Activated CD4-positive, alpha-beta T cell treated with anti-CD3 and anti-CD28 coated beads, Interleukin-2, Interleukin-4, amounts not matched to agents 100 ng/mL and 50 ng/mL, durations not matched to agents 16 hours and 8 hours (primary cell): Measurements from ENCODE around the gene LLGL1.
"Not testable (repeated sequence)": the region's sequence is repeated elsewhere in the genome, so short reads cannot be mapped to it uniquely, and the experiment has no call there.

ENCODE experiments used
- DNase-seq: peaks from one replicate; pipeline ENCODE4 v3.0.0-alpha.2; 2020; ENCODE audit warnings: low spot score

The LLGL1 gene

GRCh38 chr17:18194804-18195203 lies 30.6 kb upstream of the LLGL1 start:
- DNase-seq, result no peak

DNA sequence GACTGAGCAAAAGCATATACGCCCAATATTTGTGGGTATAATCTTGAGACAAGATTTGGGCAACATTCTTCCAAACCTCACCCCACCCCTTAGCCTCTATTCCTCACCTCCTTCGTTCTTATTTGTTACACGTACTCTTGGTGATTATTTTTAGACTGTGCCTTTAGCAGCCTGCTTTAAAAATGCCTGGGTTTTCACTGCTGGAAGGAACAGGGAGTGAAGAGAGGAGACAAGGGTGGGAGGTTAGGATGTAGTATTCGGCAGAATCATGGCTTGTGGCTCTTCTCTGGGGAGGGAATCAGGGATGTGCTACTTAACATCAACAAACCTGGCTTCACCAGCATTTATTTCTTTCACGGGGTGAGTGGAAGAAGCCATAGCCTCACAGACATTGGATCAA lies 30.2 kb upstream of the LLGL1 start:
- no peak for DNase-seq

GRCh38 chr17:18197535-18198194 lies 27.8 kb upstream of the LLGL1 start:
- no peak for DNase-seq

DNA sequence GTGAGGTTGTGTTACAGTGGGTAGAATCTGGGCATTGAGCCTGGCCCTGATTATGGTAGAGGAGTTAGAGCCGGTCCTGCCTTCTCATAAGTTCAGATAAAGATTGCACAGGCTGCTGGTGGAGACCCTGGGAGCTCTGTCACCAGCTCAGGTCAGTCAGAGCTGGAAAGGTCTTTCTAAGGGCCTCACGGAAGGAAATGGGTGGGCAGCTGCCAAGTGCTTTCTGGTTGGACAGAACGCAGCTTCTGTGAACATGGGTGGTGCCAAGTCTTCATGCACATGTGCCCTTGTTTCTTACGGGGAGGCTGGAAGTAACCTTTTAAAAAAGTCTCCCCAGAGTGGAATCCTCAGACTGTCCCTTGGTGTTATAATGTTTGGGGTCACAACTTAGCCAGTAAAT lies 26.9 kb upstream of the LLGL1 start:
- no peak for DNase-seq

- no peak for DNase-seq
Observed at GRCh38 chr17:18201108-18201507, 24.3 kb upstream of the LLGL1 start.

- no peak for DNase-seq
Observed at GRCh38 chr17:18203308-18203707, 22.1 kb upstream of the LLGL1 start.

DNA sequence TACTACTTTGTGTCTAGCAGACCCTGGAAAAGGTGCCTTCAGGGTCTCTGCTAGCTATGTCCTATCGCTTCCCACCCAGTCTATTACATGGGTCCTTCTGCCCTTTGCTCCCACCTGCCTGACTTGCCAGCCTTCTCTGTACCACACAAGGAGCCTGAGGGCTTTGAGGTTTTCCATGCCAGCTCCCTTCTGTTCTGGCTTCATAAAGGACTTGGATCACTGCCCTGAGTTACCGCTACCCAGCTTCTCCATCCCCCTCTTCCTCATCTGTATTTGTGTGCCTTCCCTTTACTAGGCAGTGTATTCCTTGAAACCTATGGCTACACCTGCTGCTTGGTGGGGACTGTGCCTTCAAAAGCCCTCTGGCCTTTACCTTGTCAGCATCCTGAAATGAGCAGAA lies 19.6 kb upstream of the LLGL1 start:
- no peak for DNase-seq

DNA sequence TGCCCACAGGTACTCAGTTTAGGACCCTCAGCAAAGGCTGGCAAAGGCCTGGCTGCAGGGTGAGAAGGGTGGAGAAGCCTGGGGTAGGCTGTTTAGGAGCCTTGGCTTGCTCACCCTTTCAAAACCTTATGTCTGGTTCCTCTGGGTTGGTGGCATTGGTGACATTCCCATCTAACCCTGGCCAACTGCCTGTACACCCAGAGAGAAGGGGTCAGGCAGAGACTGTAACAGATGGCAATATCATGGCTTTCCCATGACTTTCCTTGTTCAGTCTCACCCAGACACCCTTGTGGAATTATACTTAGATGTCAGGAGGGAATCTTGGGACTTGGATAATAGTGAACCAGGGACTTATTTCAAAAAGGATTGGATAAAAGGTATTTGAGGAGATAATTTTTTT lies 18.5 kb upstream of the LLGL1 start:
- no peak for DNase-seq

GRCh38 chr17:18208092-18208491 lies 17.3 kb upstream of the LLGL1 start:
- no peak for DNase-seq

DNA sequence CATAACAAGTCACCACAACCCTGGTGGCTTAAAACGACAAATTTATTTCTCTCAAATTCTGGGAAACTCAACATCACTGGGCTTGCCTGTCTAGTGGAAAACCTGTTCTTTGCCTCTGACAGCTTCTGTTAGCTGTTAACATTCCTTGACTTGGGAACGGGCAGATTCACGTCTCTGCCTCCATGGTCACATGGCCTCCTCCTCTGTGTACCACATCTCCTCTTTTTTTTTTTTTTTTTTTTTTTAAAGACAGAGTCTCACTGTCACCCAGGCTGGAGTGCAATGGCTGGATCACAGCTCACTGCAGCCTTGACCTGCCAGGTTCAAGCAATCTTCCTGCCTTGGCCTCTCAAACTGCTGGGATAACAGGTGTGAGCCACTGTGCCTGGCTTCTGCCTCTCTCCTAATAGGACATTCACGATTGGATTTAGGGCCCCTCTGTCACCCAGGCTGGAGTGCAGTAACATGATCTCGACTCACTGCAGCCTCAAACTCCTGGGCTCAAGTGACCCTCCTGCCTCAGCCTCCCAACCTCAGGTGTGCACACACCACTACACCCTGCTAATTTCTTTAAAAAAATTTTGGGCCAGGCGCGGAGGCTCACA lies 11.7 kb upstream of the LLGL1 start:
- no peak for DNase-seq

DNA sequence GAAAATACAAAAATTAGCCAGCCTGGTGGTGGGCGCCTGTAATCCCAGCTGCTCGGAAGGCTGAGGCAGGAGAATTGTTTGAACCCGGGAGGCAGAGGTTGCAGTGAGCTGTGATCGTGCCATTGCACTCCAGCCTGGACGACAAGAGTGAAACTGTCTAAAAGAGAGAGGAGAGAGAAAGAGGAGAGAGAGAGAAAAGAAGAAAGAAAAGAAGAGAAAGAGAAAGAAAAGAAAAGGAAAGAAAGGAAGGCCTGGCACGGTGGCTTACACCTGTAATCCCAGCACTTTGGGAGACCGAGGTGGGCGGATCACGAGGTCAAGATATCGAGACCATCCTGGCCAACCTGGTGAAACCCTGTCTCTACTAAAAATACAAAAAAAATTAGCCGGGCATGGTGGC lies 8.5 kb upstream of the LLGL1 start:
- not testable (repeated sequence) for DNase-seq

DNA sequence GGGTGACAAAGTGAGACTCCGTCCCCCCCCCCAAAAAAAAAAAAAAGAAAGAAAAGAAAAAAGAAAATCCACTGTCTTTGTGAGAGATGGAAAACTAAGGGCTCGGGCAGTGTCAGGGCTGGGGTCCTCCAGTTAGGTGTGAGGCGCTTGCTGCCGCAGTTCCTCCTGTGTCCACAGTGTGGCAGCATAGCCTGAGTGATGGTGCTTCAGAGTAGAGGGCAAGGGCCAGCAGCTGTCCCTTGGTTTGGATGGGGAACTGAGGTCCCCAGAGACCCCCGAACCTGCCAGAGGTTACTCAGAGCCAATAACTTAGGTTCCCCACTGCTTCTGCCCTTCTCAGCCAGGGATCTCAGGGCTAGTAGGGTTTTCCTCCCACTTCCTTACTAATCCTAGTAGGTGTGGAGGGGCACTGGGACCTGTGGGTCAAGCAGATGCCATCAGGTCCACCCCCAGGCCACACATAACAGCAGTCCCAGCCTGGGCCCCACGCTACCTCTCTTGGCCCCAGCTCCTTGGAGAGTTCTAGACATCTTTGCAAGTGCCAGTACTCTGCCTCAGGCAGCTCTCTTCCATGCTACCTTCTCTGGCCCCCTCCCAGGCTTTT lies 7.9 kb upstream of the LLGL1 start:
- peak; percentile 78 for DNase-seq

DNA sequence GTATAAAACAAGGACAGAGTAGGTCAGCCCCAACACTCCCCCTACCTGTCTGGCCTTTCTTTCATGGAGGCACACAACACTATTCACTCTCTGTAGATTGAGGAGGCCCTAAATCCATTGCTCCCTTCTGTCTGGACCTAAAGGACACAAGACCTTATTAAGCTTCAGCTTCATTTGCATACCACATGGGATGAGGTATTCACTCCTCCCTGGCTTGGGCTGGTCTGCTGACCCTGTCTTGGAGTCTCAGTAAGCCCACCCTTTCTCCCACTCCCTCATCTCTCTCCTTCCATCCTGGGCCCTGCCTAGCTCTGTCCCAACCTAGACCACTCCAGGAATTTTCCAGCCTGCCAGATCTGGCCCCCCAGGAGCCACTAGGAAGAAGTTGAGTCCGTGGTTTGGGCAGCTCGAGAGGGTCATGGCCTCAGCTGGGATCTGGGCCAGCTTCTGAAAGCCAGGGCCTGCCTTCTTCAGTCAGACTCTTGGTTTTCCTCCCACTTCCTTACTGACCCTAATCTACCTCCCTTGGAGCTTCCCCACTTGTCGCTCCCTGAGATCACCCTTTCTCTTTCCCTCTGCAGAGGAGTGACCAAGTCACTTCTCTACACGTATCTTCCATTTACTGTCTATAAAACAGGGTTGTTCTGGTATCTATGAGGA lies 6.5 kb upstream of the LLGL1 start:
- no peak for DNase-seq

GRCh38 chr17:18224053-18224386 lies 1.4 kb upstream of the LLGL1 start:
- no peak for DNase-seq

- no peak for DNase-seq
Observed at GRCh38 chr17:18224387-18225120, 881 bp upstream of the LLGL1 start.

GRCh38 chr17:18225642-18226283 lies 328 bp downstream of the LLGL1 start:
- no peak for DNase-seq

- no peak for DNase-seq
Observed at GRCh38 chr17:18226284-18226945, 980 bp downstream of the LLGL1 start.

GRCh38 chr17:18227635-18228034 lies 2.2 kb downstream of the LLGL1 start:
- no peak for DNase-seq

DNA sequence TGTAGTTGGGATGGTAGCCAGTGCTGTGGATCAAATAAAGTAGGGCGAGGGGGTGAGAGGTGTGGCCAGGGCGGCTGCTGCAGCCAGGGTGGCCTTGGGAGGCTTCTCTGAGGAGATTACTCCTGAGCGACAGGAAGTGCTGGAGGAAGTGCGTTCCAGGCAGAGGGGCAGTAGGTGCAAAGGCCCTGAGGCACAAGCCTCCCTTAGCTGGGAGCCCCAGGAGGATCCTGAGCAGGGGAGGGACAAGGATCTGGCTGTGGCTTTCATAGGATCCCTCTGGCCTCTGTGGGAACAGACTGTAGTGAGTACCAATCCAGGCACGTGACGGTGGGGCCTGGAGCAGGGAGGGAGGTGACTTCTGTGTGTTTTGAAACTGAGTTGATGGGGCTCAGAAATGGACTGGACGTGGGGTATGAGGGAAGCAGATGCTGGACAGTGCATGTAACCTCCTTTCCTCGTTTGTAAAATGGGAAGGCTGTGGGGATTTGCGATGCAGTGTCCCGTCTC lies 2.8 kb downstream of the LLGL1 start:
- DNase-seq, result no peak

GRCh38 chr17:18229254-18229653 lies 3.8 kb downstream of the LLGL1 start:
- no peak for DNase-seq

GRCh38 chr17:18229771-18230170 lies 4.3 kb downstream of the LLGL1 start:
- no peak for DNase-seq
